Measurements from ENCODE around the gene TOR4A.
A peak's percentile ranks its signal among the peaks of the same experiment; 100 is the strongest.

The TOR4A gene

GRCh38 chr9:137253717-137254623 lies 23.6 kb upstream of the TOR4A start:
- peak; percentile 56 for DNase-seq

GRCh38 chr9:137254624-137255447 lies 22.7 kb upstream of the TOR4A start, which contains the start of gene NELFB:
TSS of gene NELFB (plus strand) at chr9:137255327.
- peak; percentile 96 for DNase-seq

GRCh38 chr9:137255448-137256114 lies 21.9 kb upstream of the TOR4A start:
- DNase-seq, result no peak

GRCh38 chr9:137256362-137256761 lies 21.2 kb upstream of the TOR4A start:
- no peak for DNase-seq

- DNase-seq, result no peak
Observed at GRCh38 chr9:137256856-137257255, 20.7 kb upstream of the TOR4A start.

- DNase-seq, result peak; percentile 42
Observed at GRCh38 chr9:137262173-137262908, 15.2 kb upstream of the TOR4A start.

- DNase-seq, result no peak
Observed at GRCh38 chr9:137262909-137263285, 14.6 kb upstream of the TOR4A start.

GRCh38 chr9:137263506-137263905 lies 14.0 kb upstream of the TOR4A start:
- DNase-seq, result no peak

GRCh38 chr9:137264067-137264466 lies 13.5 kb upstream of the TOR4A start:
- DNase-seq, result no peak

GRCh38 chr9:137265496-137266161 lies 11.9 kb upstream of the TOR4A start:
- no peak for DNase-seq

- no peak for DNase-seq
Observed at GRCh38 chr9:137266162-137266527, 11.4 kb upstream of the TOR4A start.

- no peak for DNase-seq
Observed at GRCh38 chr9:137266585-137267453, 10.7 kb upstream of the TOR4A start.

- no peak for DNase-seq
Observed at GRCh38 chr9:137267933-137268355, 9.6 kb upstream of the TOR4A start.

- no peak for DNase-seq
Observed at GRCh38 chr9:137268538-137269201, 8.9 kb upstream of the TOR4A start.

GRCh38 chr9:137269231-137269772 lies 8.2 kb upstream of the TOR4A start:
- no peak for DNase-seq

GRCh38 chr9:137270929-137271695 lies 6.4 kb upstream of the TOR4A start:
- DNase-seq, result no peak

- no peak for DNase-seq
Observed at GRCh38 chr9:137271696-137272076, 5.8 kb upstream of the TOR4A start.

- no peak for DNase-seq
Observed at GRCh38 chr9:137272241-137273094, 5.1 kb upstream of the TOR4A start.

Data from eye (tissue), 1 donor.